GM19328 (cell line): Measurements from ENCODE around the gene SMTNL2.

Source experiments
- ATAC-seq: cut with Tn5 transposase; IDR thresholded peaks from one replicate; pipeline ENCODE4 v1.9.1; 2021; ENCODE audit warnings: mild to moderate bottlenecking, moderate library complexity; ENCODE audit not compliant: unreplicated experiment

SMTNL2 gene

DNA sequence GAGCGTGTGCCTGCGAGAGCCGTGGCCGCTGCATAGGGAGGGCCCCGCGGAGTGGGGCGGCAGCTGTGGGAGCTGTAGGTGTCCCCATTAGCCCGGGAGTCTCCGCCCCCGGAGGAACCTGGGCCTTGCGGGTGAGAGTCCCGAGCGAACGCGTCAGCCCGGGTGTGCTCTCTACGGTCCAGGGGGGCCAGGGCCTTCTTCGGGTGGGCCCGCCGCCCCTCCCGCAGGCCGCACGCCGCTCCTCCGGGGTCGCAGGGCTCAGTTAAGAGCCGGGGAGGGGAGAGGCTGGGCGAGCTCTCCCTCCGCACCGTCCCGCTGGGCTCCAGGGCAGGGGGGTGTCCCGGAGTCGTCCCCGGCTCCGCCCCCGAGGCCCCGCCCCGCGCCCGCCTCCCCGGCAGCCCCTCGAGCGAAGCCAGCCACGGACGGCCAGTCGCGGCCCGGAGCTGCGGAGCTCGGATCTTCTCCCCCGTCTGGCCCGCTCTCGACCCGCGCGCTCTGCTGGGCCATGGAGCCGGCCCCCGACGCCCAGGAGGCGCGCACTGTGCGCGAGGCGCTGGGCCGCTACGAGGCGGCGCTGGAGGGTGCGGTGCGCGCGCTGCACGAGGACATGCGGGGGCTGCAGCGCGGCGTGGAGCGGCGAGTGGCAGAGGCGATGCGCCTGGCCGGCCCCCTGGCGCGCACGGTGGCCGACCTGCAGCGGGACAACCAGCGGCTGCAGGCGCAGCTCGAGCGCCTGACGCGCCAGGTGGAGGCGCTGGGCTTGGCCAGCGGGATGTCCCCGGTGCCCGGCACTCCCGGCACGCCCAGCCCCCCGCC, at the start of gene SMTNL2:
TSS of gene SMTNL2 (plus strand) at position 429 of the 816 bp plus-strand sequence. CDS start at position 506, 77 bp downstream.
- ATAC-seq = no peak

DNA sequence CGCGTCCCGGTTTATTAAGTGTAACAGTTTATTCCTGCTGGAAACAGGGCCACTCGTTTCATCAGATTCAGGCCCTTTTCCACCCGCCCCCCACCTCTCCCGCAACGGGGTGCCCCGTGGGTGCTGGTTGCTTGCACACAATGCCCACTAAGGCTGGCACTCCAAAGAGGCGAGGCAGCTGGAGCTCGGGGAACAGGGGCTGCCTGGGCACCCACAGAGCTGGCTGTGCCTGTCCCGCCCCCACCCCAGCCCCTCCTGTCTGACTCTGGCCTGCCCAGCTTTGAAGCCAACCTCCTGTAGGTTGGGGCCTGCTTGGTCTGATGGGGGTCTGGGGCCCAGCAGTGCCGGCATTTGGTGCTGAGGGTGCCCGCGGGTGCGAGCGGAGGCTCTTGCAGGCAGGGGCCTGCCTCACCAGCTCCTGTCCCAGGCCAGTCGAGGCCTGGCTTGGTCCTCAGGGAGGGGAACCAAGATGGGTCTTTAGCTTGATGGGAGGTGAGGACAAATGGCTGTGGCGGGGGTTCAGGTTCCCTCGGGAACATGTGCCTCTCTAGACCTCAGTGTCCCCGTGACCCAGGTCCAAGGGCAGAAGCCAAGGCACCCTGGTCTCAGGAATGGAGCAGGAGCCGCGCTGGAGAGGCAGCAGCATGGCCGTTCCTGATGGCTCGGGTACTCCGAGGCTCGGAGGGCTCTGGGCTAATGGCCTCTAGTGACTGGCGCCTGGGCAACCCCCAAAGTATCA, 49.2 kb upstream of the SMTNL2 start:
- ATAC-seq = no peak

DNA sequence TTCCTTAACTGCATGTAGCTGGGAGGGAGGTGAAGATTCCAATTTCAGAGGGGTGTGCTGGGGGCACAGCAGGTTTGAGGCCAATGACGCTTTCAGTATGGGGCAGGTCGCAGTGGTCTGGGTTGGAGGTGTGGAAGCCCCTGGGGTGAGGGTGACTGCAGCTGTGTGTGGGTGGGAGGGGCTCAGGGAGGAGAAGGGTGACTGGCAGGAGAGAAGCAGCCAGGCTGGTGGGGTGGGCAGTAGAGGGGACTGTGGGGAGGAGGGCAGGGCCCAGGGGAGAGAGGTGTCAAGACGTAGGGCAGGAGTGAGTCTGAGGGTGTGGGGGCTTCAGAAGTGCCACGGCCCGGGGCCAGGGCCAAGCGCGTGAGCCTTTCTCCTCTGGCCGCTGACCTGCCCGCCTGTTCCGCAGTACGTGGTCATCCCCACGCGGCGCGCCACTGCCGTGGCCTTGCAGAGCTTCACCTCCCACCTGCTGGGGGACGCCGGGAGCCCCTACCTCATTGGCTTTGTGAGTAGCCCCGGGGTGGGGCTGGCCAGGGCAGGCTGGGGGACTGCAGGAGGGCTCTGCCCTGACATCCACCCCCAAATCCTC, 48.6 kb upstream of the SMTNL2 start:
- no peak for ATAC-seq

DNA sequence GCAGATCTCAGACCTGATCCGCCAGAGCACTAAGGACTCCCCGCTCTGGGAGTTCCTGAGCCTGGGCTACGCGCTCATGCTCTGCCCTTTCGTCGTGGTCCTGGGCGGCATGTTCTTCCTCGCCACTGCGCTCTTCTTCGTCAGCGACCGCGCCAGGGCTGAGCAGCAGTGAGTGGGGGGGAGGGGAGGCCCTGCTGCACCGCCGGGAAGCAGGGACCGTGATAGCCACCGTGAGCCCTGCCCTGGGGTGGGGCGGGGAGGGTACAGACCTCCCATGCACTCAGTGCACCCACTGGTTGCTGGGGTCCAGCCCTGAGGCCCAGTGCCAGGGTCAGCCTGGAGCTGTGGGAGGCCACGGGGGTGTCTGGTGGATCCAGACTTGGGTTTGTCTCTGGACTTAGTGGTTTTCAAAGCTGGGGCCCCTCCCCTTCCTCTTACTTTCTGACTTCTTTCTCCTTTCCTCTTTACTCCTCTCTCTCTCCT, 48.0 kb upstream of the SMTNL2 start:
- no peak for ATAC-seq

DNA sequence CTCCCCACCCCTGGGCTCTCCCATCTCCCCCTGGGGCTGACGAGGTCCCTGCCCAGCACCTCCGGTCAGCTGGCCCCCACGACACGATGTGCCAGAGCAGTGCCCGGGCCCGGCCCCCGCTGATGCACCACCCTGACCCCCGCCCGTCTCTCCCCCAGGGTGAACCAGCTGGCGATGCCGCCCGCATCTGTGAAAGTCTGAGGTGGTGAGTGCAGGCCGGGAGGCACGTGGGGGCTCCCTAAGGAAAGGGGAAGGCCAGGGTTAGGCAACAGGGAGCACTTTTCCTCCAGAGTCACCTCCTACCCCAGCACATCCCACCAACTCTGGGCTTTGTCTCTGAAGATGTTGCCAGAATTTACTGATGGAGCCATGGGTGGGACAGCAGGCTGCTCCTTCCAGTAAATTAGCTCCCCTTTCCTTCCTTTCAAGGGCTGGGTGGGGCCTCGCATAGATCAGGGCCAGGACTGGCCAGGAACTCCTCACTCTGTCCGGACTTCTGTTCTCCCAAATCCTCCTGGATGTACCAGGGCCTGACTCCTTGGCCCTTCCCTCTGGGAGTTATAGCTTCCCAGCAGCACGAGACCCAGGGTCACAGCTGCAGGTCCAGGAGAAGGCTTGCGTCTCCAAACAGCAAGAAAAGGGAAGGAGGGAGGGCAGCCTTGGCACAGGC, 47.5 kb upstream of the SMTNL2 start:
- ATAC-seq = no peak

DNA sequence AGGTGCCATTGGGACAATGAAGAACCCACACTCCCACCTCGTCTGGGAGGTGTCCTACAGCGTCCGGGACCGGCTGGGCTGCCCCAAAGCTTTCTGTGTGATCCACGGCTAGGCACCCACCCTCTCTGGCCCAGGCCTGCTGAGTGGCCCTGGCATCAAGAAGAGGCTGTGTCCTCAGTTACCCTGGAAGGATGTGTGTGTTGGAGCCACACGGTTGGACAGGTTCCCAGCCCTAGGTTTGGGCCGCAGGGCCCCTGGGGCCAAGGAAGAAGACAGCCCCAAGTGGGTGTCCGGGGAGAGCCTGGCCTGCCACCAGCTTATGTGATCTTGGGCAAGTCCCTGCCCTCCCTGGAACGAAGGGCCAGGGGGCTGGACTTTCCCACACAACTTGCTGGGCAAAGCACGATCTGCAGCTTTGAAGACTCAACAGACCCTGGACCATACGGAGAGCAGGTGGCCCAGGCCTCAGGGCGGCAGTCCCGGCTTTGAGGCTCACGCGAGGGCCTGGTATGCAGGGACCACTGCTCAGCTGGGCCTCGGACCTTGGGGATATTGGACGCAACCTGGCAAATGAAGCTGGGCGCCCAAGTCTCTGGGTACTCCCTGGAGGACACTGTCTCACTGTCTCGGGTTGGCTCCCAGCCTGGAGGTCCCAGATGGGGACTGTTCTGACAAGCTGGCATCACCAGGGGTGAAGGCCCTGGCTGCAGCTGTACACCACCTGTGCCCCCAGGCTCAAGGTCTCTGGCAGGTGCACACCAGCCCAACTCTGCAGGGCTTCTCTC, 46.7 kb upstream of the SMTNL2 start:
- ATAC-seq = no peak

DNA sequence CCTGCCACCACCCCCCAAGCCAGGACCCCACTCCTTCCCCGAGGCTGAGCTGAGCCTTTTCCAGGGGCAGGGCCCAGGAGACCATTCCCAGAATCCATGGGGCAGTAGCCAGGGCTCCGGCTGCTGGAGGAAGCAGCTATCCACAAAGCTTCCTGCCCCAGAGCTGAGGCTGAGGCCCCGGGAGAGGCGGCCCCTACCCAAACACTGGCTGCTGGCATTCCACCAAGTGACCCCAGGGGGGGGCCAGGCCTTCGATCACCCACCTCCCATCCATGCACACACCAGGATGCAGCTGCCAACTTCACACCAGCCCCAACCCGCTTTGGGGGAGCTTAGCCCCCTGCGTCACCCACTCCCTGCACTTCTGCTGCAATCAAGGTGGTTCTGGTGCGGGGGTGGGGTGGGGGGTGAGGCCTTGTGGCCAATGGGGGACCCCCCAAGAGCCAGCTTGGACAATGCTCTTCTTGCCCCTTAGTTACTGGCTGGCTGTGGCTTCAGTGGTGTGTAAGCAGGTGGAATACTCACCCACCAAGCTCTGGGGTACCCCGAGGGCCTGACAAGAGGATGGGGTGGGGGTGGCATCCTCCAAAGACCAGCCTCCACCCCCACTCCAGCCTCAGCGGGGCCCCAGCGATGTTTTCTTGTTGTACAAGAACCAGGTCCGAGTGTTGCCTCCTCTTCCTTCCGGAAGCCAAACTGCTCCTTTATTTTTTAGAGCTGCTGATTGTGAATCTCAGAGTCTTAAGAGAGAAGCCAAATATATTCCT, 45.9 kb upstream of the SMTNL2 start:
- ATAC-seq = no peak

DNA sequence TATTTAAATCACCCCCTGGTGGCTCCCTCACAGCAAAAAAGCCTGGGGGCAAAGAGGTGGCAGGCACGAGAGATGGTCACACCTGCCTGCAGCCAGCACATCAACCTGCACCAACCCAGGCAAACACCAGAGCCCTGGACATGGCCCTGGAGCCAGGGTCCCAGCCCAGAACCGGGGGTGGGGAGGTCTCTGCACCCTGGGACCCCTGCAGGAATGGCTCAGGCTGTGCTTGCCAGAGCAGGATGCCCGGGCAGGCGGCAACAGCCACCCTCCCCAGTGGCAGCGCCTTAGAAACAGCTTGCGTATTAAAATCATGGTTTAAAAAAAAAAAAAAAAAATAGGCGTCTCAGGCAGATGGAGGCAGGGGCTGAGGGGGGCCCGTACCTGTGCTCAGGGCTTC, 45.3 kb upstream of the SMTNL2 start:
- ATAC-seq = no peak

DNA sequence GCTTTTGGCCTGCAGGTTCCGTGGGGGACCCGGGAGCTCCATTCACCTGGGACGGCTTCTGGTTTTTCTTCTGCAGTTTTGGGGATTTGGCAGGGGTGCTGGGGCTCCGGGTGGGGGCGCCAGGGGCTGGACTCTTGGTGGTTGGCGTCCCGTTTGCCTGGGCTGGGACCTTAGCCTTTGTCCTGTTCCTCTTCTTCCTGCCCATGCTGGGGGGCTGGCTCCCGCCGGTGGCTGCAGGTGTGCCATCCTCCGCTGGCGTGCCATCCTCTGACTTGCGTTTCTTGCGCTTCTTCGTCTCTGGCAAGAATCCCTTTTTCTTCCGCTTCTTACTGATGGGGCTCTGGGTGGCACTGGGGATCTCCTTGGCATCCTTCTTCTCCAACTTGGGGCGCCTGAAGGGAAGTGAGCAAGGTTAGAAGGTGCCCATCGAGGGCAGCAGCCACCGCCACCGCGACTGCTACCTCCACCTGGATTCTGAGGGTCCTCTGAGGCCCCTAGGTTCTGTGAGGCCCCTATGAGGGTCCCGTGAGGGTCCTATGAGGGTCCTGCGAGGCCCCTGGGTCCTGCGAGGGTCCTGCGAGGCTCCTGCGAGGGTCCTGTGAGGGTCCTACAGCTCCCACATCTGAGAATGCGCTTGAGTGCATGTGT, 44.6 kb upstream of the SMTNL2 start:
- no peak for ATAC-seq

DNA sequence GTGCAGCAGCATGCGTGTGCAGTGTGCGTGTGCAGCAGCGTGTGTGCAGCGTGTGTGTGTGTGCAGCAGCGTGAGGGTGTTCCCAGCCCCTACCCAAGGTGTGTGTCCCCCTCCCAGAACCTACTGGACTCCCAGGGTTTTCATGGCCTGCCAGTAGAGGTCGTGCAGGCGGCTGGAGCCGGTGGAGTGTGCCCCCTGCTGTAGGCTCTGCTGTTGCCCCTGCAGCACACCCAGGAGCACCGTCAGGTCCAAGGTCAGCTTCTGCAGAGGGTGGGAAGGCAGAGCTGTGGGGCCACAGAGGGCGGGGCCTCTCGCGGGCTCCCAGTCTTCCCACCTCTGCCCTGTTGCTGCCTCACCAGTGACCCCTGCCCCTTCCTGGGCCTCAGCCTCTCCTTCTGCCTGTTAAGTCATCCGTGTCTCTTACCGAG, 44.1 kb upstream of the SMTNL2 start:
- ATAC-seq = no peak

DNA sequence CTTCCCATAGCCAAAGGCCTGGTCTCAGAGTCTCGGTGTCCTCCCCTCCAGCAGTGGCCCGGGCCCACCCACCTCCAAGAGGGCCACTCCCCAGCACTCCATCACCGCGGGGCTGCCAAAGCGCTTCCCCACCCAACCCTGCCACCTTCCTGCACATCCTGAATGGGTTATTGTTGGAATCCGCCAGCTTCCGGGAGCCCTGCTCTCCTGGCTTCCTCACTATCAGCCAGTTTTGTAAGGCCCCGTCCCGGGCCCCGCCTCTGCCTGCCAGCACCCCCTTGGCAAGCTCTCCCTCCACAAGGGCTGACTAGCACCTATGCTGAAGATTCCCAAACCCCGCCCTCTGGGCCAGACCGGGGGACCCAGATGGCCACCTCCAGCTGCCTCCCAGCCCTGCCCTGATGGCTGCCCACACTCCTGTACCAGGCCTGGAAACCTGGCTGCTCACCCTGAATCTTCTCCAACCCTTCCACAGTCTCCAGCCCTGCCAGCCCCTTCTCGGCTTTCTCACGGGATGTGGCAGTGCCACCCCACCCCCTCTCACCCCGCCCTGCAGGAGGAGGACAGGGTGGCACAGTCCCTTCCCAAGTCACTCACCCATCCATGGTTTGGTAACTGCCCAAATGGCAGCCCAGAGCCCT, 43.5 kb upstream of the SMTNL2 start:
- no peak for ATAC-seq

DNA sequence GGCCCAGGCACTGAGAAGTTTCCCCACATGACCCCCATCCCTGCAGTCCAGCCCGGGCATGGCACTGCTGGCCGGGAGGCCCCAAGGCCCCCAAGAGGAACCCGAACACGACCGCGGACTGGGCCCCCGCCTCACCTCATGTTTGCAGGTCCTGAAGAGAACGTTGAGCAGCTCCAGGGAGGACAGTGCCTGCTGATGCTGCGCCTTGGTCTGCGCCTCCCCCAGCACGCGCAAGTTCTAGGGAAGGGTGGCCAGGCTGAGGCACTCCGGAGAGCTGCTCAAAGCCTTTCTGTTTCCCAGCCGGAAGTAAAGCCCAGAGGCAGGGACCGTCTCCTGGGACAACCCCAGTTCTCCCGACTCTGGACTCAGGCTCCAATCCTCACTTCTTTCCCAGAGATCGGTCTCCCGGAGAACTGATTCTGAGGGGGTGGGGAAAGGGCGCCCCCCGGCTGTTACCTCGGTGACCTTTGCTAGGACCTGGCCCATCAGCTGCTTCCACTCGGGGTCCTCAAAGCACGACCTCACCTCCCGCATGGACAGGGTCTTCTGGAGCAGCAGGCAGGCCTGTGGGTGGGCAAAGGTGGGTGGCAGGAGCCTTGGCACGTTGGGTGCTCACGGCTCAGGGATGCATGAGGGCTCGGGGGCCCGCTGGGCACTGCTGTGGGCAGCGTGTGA, 42.9 kb upstream of the SMTNL2 start:
- no peak for ATAC-seq

DNA sequence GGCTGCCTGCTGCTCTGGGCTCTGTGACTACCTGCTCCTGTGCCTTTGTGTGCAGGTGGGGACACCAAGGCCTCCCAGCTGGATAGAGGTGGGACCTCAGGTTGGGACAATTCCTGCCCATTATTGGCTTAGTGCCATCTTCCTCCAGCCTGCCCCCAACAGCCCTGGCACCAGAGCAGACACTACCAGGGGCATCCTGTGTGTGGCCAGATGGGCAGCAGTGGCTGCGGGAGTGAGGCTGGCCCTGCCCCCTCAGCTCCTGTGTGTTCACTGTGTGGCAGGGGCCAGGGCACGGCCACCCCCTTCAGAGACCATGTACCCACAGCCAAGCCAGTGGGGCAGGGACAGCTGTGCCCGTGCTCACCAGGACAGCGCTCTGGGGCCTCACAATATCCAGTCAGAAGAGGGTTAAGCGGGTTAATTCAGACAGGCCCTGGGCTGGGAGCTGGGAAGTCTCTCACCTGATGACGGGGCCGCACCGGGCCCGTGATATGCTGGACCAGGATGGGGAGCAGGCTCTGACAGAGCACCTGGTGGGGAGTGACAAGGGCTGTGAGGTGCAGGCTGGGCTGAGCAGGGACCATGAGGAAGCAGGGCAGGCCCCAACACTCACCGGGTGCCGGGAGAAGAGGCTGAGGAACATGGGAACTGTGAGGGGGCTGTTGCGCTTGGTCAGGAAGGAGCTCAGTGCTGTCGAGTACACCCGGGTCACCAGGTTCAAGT, 42.2 kb upstream of the SMTNL2 start:
- no peak for ATAC-seq

DNA sequence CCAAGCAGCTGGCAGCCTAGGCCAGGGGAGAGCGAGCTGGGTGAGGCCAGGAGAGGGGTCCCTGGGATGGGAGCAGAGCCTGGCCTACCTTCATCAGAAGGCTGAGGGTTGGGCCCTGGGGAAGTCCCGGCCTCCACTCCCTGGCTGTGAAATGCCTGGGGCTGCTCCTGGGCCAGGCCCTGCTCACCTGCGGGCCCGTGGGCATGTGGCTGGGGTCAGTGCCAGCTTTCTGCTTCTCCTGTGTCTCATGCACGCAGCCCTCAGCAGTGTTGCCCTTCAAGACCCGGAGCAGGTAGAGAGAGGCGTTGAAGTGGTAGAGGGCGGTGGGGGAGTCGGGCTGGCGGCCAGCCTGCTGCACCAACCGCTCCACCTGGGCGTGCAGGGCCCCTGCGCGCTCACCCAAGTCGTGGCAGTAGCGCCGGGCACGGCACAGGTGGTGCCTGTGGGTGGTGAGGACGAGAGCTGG, 41.6 kb upstream of the SMTNL2 start:
- ATAC-seq = no peak

DNA sequence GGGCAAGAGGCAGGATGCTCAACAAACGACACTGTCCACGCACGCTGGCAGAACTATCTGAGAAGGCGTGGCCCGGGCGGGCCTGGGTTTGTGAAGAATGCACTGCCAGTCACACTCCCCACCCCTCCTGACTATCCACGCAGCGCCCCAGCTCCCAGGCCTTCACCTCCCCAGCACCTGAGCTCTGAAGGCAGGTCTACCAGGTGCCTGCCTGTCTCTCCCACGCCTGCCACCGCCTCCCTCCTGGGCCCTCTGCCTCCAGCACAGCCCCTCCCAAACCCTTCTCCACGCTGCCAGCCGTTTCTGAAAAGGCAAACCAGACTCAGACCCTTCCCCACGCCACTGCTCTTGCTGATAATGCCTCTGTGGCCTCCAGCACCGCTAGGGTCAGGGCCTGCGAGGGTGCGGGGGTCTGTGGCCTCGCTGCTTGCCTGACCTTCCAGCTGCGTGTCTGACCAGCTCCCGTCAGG, 40.7 kb upstream of the SMTNL2 start:
- ATAC-seq = no peak

DNA sequence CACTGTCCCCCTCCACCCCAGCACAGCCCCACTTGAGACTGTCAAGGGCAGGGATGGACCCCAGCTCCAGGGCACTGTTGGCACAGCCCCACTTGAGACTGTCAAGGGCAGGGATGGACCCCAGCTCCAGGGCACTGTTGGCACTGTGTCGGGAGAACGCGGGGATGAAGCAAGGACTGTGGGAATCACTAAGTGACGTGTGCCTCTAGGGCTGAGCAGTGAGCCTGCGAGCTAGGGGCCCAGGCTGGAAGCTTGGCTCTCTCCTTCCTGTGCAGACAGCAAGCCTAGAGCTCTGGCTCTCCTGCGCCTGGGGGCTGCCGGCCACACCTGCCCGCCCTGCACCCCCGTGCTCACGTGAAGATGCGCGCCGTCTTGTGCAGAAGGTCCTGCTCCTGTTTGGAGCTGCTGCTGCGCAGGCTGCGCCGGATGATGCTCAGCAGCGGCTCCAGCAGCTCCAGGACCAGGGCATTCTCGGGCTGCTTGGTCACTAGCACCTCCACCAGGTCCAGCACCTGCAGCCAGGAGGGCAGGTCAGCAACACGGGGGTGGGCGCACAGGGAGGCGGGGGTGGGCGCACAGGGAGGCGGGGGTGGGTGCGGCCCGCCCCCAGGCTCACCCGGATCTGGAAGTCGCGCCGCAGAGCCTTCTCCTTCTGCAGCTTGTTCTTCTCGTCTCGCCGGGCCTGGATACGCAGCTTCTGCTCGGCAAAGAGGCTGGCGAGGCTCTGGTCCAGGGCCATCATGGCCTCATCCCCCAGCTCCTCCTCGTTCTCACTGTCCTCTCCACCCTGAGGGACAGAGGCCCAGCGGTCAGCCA, 40.0 kb upstream of the SMTNL2 start:
- ATAC-seq = no peak

DNA sequence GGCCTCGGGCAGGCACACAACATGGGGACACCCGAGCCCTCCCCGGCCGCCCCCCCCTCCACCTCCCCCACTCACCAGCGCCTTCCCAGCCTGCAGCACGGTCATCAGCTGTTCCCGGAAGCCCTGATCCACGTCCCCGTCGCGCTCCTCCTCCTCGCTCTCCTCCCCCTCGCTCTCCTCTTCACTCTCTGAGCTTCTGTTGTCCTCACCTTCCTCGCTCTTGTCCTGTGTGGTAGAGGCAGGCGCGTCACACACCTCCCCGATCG, 39.4 kb upstream of the SMTNL2 start:
- no peak for ATAC-seq
